RKO (cell line): ENCODE results near the gene TNPO3.

ENCODE experiments used
- DNase-seq: peaks from one replicate; pipeline ENCODE4 v3.0.0-alpha.2; 2016; ENCODE audit warnings: low spot score

TNPO3 gene

DNA sequence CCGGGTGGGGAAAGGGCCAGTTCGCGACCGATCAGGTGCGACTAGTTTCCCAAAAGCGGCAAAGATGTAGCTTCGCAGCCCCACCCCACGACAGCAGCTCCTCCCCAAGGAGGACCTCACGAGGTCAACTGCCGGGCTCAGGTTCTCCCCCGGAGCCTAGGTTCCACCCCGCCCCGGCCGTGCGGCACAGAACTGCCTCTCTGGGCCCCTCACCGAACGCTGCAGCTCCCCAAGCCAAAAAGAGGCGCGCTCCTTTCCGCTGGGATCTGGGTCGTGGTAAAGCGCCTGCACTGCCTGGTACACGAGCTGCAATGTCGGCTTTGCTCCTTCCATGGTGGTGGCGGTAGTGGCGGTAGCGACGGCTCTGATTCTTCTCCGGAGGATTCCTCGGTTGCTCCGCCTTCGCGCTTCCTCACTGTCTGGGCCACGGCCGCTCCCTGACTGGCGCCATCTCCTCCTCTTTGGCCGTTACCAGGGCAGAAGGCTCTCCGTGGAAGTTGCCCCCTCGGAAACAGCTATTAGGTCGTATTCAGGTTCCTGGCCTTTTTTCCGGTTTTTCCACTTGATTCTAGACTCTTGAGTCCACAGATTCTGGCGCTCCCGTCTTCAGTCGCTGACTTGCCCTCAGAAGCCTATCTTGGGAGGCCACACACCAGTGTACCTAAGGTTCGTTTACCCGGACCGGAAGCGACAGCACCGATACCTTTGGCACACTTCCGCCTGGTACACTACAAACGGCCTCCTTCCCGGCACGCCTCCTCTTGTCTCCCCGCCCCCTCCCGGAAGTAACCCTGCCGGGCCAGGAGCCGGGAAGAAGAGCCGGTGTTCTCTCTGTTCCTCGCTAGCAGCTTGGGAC, at the start of gene TNPO3:
Gene TNPO3 (minus strand): TSS at position 674 of the 856 bp plus-strand sequence. CDS start 341 bp downstream, at position 333.
- DNase-seq: peak; percentile 97

DNA sequence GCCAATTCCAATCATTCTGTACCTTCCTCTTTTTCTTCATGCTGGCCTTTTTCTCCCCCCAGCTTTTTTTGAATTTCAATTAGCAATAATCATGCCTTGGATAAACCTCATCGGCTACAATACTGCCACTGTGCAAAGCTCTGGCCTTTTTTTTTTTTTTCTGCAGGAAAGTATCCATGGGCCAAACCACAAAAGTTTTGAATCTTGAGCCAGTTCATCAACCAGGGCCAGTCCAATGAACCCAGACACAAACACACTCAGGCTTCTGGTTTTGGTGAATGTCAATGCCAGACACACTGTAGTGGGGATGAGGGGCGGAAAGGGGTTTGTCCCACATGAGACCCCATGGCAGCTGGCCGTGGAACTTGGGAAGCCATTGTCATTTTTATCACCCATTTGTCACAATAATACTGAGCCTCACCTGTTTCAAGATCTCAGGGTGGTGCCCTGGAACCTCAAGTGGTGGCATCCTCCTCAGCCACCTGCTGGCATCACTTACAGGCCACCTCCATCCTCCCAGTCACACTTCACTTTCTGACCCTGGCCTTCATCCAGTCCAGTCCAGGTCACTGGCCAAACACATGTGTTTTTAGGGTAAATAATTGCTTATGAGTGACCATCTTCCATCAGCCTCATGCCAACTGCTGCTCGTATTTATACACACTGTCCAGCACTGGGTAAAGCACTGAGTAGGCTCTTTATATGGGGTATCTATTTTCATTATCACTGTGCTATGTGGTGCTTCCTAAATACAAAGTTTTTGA, 48.8 kb upstream of the TNPO3 start:
- DNase-seq: no peak

DNA sequence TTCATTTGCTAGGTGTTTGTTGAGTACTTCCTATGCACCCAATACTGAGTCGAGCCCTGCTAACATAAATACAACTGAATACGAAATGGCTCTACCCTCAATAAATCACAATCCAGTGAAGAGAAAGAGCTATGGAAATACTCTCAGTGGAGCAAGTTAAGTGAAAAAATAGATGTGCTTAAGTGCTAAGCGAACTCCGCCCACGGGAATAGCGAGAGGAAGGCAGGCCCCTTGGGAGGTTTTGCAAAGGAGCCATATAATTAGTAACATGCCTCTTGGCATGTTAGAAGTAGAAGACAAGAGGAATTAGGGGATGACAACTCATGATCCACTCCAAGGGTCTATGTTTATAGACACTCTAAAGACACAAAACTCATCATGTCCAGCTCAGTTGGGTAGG, 46.8 kb upstream of the TNPO3 start:
- no peak for DNase-seq

DNA sequence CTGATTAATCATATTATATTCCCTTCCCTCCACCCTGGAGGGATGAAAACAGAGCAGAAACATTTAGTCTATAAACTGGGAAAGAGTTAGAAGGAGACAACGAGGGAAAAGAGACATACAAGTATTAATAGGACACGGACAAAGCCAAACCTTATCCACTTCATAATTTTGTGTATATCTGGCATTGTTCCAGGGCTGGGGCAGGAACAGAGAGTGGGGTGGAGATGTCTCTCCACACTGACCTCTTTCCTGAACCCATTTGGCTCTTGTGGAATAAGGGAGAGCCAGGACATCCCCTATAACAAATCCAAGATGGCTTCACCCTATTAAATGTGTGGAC, 45.9 kb upstream of the TNPO3 start:
- DNase-seq: no peak

DNA sequence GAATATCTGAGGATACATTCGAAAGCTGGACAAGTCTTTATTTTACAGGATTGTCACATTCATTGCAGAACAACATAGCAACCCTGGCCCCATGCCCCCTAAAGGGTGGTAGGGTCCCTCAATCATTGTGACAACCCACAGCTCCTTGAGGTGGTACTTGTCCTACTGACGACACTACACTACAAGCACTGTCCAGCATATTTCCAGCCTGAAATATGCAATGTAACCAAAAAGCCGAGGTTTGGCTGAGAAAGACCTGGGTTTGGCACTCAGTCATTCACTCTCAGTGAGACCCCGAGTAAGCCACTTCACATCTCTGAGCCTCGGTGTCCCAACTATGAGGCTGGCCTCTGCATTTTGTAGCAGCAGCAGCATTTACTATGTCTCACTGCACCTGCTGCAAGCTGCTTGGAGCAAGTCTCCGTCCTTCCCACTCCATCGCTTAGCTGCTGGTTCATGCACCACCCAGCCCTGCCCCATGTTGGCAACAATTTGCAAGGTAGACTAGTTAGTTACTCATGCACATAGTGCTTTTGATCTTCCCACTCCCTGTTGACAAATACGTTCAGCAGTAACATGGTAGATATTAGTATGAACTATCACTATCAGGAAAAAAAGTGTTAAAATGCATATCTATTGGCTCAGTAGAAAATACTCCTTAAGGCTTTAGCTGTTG, 43.6 kb upstream of the TNPO3 start:
- peak; percentile 86 for DNase-seq

DNA sequence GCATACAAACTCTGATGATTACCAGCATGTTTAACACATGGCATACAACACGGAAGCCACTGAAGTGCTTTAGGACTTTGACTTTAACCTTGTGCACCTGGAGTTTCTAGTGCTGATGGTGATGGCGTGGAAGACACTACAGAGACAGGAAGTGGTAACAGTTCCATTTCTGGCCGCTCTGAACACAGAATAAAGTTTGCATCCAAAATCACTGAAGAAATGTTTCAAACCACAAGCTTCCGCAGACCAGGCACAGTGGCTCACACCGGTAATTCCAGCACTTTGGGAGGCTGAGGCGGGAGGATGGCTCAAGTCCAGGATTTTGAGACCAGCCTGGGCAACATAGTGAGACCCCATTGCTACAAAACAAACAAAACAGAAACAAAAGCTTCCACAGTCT, 40.3 kb upstream of the TNPO3 start:
- DNase-seq: no peak

DNA sequence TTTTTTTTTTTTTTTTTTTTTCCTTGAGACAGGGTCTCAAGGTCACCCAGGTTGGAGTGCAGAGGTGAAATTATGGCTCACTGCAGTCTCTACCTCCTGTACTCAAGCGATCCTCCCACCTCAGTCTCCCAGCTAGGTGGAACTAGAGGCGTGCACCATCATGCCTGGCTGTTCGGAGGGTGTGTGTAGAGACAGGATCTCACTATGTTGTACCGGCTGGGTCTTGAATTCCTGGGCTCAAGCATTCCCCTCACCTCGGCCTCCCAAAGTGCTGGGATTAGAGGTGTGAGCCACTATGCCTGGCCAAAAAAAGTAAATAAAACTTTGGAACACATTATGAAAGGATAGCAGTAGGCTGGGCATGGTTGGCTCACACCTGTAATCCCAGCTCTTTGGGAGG, 39.6 kb upstream of the TNPO3 start:
- no peak for DNase-seq

DNA sequence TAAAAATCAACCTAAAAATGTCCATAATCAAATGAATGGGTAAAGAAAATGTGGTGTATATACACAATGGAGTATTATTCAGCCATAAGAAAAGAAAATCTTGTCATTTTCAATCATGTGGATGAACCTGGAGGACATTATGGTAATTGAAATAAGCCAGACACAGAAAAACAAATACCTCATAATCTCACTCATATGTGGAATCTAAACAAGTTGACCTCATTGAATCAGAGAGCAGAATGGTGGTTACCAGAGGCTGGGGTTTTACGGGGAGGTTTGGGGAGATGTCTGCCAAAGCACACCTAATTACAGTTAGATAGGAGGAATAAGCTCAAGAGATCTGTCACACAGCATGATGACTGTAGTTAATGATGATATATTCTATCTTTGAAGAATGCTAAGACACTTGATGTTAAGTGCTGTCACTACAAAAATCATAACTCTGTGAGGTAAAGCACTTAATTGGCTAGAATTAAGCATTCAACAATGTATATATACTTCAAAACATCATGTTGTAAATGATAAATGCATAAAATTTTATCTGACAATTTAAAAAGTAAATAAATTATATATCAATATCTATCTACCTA, 39.1 kb upstream of the TNPO3 start:
- no peak for DNase-seq

DNA sequence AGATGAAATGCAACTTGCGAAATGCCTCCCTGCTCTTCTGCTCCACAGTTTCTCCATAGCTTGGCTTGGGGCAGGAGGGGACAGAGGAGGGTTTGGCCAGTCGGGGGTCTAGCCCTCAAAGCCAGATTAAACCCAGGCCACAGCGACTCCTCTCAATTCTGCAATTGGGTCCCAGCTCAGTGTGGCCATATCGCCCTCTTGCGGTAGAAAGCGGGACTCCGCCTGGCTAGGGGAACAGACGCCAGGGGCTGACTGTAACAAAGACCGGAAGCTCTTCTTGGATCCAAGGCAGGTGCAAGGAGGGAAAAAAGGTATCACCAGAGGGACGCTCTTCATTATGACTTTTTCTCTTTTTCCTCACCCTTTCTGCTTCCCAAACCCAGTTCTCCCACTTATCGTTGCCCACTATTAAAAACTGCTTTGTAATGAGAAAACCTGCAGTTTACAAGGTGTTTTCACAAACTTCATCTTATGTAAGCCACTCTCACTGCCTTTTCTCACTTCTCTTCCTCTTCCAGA, 36.6 kb upstream of the TNPO3 start:
- DNase-seq: peak; percentile 75

DNA sequence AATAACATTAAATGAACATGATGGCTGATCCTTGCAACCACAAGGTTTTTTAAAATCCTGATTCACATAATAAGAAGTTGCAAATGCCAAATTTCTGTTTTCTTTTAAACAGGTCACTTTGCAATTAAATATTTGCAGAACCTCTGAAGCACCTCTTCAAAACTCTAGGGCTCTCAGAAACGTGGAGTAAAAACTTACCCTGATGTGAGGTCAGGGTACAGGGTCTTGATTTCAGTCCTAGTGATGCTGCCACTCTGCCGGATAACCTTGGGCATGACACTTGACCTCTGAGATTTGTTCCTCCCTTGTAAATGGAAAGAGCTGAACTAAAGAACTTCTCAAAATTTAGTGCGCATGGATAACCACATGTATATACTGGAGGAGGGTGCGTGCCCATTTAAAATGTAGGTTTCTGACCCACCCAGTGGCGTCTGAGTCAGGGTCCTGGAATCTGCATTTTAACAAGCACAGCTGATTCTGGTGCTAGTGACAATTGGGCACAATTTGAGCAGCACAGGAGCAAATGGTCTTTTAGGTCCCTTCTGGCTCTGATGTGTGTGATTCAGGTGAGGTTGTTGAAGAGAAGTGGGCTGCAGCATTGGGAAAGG, 35.5 kb upstream of the TNPO3 start:
- no peak for DNase-seq

DNA sequence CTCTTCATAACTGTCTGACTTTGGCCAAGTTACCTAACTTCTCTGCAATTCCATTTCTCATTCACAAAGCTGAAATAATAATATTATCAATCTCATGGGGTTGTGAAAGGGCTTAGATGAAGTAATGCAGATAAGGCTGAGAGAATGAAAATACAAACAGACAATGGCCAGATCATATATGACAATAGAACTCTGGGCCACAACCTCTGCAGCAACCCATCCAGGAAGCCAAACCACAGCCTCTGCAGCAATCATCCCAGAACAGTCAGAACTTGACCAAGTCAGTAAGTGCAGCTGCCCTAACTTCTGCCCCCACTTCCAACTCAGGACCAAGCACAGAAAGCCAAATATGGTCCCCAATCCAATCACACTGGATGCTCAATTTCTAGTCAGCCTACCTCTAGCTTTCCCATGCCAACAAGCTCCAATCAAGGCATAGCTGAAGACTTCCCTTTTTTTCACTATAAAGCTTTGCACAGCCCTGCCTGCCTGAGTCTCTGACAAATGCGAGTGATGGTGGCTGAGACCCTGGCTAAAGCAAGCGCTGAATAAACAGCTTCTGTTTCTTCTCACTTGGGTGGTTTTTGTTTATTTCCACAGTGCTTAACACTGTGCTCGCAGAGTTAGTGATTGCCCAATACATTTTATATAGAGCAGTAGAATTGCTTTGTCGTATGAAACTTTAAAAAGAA, 34.8 kb upstream of the TNPO3 start:
- DNase-seq: no peak

DNA sequence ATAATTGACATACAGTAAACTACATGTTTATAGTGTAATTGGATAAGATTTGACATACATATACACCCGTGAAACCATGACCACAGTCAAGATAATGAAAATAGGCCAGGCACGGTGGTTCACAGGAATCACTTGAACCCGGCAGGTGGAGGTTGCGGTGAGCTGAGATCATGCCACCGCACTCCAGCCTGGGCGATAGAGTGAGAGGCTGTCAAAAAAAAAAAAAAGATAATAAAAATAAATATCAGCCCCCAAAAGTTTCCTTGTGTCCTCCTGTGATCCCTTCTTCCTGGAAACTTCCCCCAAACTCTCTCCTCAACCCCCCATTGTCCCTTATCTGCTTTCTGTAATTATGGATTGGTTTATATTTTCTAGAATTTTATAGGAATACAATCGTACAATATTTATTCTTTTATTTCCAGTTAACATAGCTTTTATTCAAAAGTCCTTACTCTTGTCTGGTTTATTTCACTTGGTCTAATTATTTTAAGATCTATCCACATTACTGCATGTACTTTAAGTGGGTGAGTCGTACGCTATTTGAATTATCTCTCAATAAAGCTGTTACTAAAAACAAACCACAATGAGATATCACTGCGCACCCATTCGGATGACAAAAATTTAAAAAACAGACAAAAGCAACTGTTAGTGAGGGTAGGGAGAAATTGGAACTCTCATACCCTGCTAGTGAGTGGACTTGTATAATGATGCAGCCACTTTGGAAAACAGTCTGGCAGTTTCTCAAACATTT, 30.1 kb upstream of the TNPO3 start:
- no peak for DNase-seq

DNA sequence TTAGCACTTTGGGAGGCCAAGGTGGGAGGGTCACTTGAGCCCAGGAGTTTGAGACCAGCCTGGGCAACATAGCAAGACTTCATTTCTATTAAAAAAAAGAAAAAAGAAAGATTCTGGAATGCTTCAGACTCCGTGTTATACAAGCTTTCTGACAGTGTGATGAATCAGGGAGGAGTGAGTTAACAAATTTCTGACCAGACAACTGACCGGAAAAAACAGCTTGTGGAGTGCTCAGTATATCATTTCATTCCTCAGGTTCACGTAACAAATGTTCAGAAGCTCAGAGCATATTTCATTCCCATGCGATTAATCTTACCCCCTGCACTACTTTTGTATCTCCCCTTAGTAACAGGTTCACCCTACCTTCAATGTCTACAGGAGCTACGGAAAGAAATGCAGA, 28.6 kb upstream of the TNPO3 start:
- peak; percentile 49 for DNase-seq

DNA sequence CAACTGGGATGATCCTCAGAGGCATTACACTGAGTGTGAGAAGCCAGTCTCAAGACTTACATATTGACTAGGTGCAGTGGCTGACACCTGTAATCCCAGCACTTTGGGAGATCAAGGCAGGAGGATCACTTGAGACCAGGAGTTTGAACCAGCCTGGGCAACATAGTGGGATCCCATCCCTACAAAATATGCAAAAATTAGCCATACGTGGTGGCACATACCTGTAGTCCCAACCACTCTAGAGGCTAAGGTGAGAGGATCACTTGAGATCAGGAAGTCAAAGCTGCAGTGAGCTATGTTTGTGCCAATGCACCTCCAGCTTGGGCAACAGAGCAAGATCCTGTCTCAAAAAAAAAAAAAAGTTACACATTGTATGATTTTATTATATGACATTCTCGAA, 23.5 kb upstream of the TNPO3 start:
- DNase-seq: no peak

DNA sequence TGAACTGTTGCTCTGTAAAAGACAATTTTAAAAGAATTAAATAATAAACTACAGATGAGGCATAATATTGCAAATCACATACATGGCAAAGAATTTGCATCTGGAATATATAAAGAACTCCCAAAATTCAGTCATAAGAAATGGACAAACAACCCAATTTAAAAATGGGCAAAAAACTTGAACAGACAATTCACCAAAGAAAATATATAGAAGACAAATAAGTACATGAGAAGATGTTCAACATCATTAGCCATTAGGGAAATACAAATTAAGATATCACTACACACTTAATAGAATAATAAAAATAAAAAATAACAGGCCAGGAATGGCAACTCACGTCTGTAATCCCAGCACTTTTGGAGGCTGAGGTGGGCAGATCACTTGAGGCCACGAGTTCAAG, 22.0 kb upstream of the TNPO3 start:
- DNase-seq: no peak

DNA sequence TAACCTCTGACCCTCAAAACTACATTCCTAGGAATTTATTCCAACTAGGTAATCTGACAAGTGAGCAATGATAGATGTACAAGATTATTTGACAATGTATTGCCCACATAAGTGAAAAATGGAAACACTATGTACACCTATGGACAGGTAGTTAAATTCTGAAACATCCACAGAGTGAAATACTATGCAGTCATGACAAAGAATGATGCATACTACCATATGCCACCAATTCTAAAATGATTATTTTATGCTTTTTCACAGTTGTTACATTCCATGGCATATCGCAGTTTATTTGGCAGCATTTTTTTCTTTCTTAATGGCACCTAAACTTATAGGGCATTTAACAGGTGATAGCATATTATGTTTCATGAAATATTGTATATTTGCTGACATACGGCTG, 20.1 kb upstream of the TNPO3 start:
- DNase-seq: no peak

DNA sequence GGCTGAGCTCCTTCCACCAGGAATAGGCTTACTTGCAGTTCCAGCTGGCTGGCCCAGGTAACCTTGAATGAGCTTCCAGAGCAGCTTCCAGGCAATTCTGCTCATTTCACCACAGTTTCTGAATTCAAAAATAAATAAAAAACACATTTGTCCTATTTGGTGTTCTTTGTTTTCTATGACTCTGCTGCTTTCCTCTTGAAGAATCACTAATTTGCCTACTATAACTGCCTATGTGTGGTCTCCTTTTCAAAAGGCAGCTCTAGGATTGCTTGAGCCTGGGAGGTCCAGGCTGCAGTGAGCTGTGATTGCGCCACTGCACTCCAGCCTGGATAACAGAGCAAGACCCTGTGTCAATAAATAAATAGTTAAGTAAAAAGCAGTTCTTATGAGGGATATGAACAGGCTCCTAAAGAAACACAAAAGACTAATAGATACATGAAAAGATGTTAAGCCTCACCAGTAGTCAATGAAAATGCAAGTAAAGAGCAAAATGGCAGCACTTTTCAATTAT, 19.5 kb upstream of the TNPO3 start:
- no peak for DNase-seq

DNA sequence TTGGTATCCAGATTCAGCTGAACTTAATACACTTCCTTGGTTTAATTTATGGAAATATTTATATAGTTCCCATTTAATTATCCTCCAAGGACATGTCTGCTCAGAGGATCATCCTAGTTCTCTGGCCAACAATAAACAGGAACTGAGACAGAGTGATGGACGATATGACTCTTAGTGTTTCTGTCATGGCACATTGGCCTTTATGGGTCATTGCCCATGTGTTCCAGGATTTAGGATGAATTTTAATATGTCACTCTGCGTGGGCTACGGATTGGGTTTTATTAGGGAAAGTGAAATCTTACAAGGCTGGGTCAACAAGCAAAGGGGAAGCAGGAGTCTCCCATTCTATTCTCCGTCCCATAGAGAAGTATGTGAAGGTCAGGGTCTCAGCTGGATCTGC, 18.8 kb upstream of the TNPO3 start:
- no peak for DNase-seq

DNA sequence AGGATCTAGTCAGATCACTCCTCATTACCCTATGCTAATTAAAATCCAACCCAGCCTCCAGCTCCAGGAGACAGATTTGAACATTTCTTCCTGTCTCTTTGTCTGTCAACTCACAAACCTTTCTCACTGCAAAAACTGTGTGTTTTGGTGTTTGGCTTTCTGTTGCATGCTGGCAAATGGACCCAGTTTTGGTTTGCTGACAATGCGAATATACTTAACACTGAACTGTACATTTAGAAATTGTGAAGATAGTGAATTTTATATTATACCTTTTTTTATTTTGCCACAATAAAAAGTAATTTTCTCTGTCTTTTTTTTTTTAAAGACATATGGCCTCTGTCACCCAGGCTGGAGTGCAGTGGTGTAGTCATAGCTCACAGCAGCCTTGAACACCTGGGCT, 18.3 kb upstream of the TNPO3 start:
- DNase-seq: no peak

DNA sequence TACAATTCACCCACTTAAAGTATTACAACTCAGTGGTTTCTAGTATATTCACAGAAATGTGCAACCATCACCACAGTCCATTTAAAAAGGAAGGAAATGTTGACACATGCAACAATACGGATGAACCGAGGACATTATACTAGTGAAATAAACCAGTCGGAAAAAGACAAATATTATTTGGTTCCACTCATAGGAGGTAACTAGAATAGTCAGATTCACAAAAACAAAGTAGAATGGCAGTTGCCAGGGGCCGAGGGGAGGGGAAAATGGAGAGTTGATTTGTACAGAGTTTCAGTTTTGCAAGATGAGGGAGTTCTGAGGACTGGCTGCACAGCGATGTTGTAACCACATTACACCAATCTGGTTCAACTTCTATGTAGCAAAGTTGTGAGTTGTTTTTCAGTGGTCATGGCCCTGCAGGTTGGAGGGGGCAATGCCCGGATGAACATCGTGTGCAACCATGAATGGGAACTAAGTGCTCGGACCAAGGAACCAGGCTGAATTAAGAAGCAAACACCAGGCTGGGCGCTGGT, 17.6 kb upstream of the TNPO3 start:
- no peak for DNase-seq
